OCI-LY7 (cell line): ENCODE results near the gene RNF186. TPM values are rescaled to one million over a fixed set of nuclear protein-coding genes. Genes with fewer than 3 reads are reported as not detected.

Source experiments
- BruUV-seq: library from RNA; stranded (reverse); fragments of 400-500 nt; replicated peaks from 2 replicates; lab custom pipeline; 2021; lab: Mats Ljungman, UMichigan
- CTCF ChIA-PET: fragments of 300-600 bp; sonication (Branson Sonifier 250); formaldehyde crosslinking; loops from one replicate; lab custom pipeline; 2022; ENCODE audit warnings: antibody characterized with exemption; ENCODE audit not compliant: unreplicated experiment; lab: Charles Lee
- POLR2A ChIA-PET: fragments of 300-600 bp; sonication (Branson Sonifier 250); formaldehyde crosslinking; loops from one replicate; lab custom pipeline; 2022; ENCODE audit warnings: antibody characterized with exemption; lab: Charles Lee
- DNase-seq: peaks from one replicate; pipeline ENCODE4 v3.0.0-alpha.2; 2015; ENCODE audit warnings: low spot score
- H2AFZ ChIP-seq: fragments of 200-600 bp; sonication (generic), shearing (Covaris generic); 2 replicates; pipeline ENCODE4 v1.6.1; 2014; ENCODE audit warnings: mild to moderate bottlenecking, antibody characterized with exemption, low read length, moderate library complexity
- H3K27ac ChIP-seq: fragments of 200-600 bp; sonication (generic); 2 replicates; pipeline ENCODE4 v1.5.1; 2014; ENCODE audit warnings: mixed run types, low read depth, mild to moderate bottlenecking, moderate library complexity, low read length, inconsistent platforms; ENCODE audit not compliant: poor library complexity, severe bottlenecking
- H3K36me3 ChIP-seq: fragments of 200-600 bp; sonication (generic); 2 replicates; pipeline ENCODE4 v1.6.1; 2014; ENCODE audit warnings: mild to moderate bottlenecking, antibody characterized with exemption, low read length, moderate library complexity, mixed read lengths; ENCODE audit not compliant: insufficient read depth
- H3K4me1 ChIP-seq: fragments of 200-600 bp; sonication (generic); 2 replicates; pipeline ENCODE4 v1.5.1; 2014; ENCODE audit warnings: mild to moderate bottlenecking, low read length; ENCODE audit not compliant: insufficient read depth, poor library complexity, severe bottlenecking
- H3K4me2 ChIP-seq: fragments of 200-600 bp; sonication (generic); 2 replicates; pipeline ENCODE4 v1.6.1; 2014; ENCODE audit warnings: mild to moderate bottlenecking, low read length
- H3K4me3 ChIP-seq: fragments of 200-600 bp; sonication (generic); 2 replicates; pipeline ENCODE4 v1.5.1; 2014; ENCODE audit warnings: mild to moderate bottlenecking, low read depth, low read length; ENCODE audit not compliant: poor library complexity, severe bottlenecking
- H3K79me2 ChIP-seq: fragments of 200-600 bp; sonication (generic); 2 replicates; pipeline ENCODE4 v1.6.1; 2016; ENCODE audit warnings: low read depth, mild to moderate bottlenecking, low read length, moderate library complexity, mixed read lengths; ENCODE audit not compliant: insufficient read depth
- H3K9me2 ChIP-seq: fragments of 200-600 bp; sonication (generic); 2 replicates; pipeline ENCODE4 v1.6.1; 2016; ENCODE audit warnings: mild to moderate bottlenecking, low read length, mixed read lengths; ENCODE audit not compliant: insufficient read depth
- H3K9me3 ChIP-seq: fragments of 200-600 bp; sonication (generic); 2 replicates; pipeline ENCODE4 v1.6.1; 2014; ENCODE audit warnings: mild to moderate bottlenecking, mixed run types, low read length, mixed read lengths
- H4K20me1 ChIP-seq: fragments of 200-600 bp; sonication (generic); 2 replicates; pipeline ENCODE4 v1.6.1; 2014; ENCODE audit warnings: mild to moderate bottlenecking, antibody characterized with exemption, low read length, moderate library complexity, mixed read lengths; ENCODE audit not compliant: insufficient read depth
- CTCF ChIP-seq: fragments of 200-600 bp; sonication (generic); conservative IDR thresholded peaks from 2 replicates; pipeline ENCODE4 v1.5.1; 2014; ENCODE audit warnings: mild to moderate bottlenecking, antibody characterized with exemption, low read length, moderate library complexity, mixed read lengths
- EZH2phosphoT487 ChIP-seq: fragments of 200-600 bp; sonication (generic); IDR thresholded peaks from 2 replicates; pipeline ENCODE4 v1.6.1; 2018; ENCODE audit warnings: low read depth, borderline replicate concordance, mild to moderate bottlenecking, mixed run types, antibody characterized with exemption, low read length, moderate library complexity, mixed read lengths
- intact Hi-C: fragments of 100-400 bp; cut with micrococcal nuclease; formaldehyde crosslinking; loops from one replicate; pipeline ENCODE4 v1.10.0; 2022; ENCODE audit not compliant: unreplicated experiment
- total RNA-seq, 2 experiments: library from RNA; depleted of rRNA in 1 of 2; stranded (reverse); fragments of >200 nt in 1 of 2; shearing (Covaris generic) in 1 of 2; gene quantifications; 2 replicates each; pipeline ENCODE4 v1.2.3, GENCODE V29; 2014 to 2022

Gene RNF186
- total RNA-seq, 2 experiments from 2014 or later: not detected

GRCh38 chr1:19785660-19786059 lies 29.4 kb downstream of the RNF186 start:
- ChIA-PET CTCF (no interaction called here), POLR2A (no interaction called here)
- no peaks in the 10 kb centered on the region for H3K36me3 ChIP-seq
- H3K27ac ChIP-seq: no peak overlapping the region
- H3K4me3 ChIP-seq: no peak overlapping the region
- BruUV-seq: no TSS peak
- H3K4me2 ChIP-seq: no peak overlapping the region
- TF ChIP-seq EZH2phosphoT487: no peak
- TF ChIP-seq CTCF: no peak
- no peaks in the 10 kb centered on the region for H3K9me3 ChIP-seq
- no peaks in the 10 kb centered on the region for H4K20me1 ChIP-seq
- no peaks in the 10 kb centered on the region for H3K9me2 ChIP-seq
- DNase-seq: no peak
- no peak overlapping the region for H2AFZ ChIP-seq
- intact Hi-C loops: no loop called here
- no peaks in the 10 kb centered on the region for H3K79me2 ChIP-seq
- H3K4me1 ChIP-seq: no peaks in the 10 kb centered on the region

GRCh38 chr1:19780267-19780877 lies 34.7 kb downstream of the RNF186 start:
- POLR2A ChIA-PET: no interaction called here
- no peak for DNase-seq

More at GRCh38 chr1:19780267-19780877, 34.7 kb downstream of the RNF186 start:
- Histone ChIP-seq H4K20me1 (no peaks in the 10 kb centered on the region), H3K4me1 (no peaks in the 10 kb centered on the region), H3K9me3 (no peaks in the 10 kb centered on the region), H2AFZ (no peak overlapping the region), H3K4me2 (no peak overlapping the region), H3K4me3 (no peak overlapping the region), H3K79me2 (no peaks in the 10 kb centered on the region), H3K9me2 (no peaks in the 10 kb centered on the region), H3K36me3 (no peaks in the 10 kb centered on the region), H3K27ac (no peak overlapping the region)
- intact Hi-C loops: no loop called here
- no TSS peak for BruUV-seq
- CTCF ChIA-PET: no interaction called here
- no peak for TF ChIP-seq EZH2phosphoT487
- no peak for TF ChIP-seq CTCF
